GM12878 (cell line): ENCODE results near the gene MSX2. TPM values are rescaled to one million over a fixed set of nuclear protein-coding genes. Genes with fewer than 3 reads are reported as not detected.

Experiments used
- ATAC-seq: fragments of 200-7000 bp; cut with Tn5 transposase; 3 replicates; pipeline ENCODE4 v1.9.1; 2020; ENCODE audit warnings: mild to moderate bottlenecking, moderate library complexity
- BruUV-seq: library from RNA; stranded (reverse); fragments of 400-500 nt; replicated peaks from 2 replicates; lab custom pipeline; 2021; lab: Mats Ljungman, UMichigan
- CTCF ChIA-PET: fragments of 300-600 bp; sonication (Branson Sonifier 250); formaldehyde crosslinking; extraction: SDS; loops from one replicate; lab custom pipeline; 2021; ENCODE audit warnings: inconsistent platforms; lab: Yijun Ruan, JAX
- POLR2A ChIA-PET: fragments of 350-600 bp; formaldehyde crosslinking; extraction: SDS; loops from one replicate; lab custom pipeline; 2021; ENCODE audit warnings: inconsistent platforms; lab: Charles Lee
- RAD21 ChIA-PET: fragments of 300-600 bp; sonication (Branson Sonifier 250); formaldehyde crosslinking; loops from one replicate; lab custom pipeline; 2023; ENCODE audit warnings: antibody characterized with exemption; ENCODE audit not compliant: unreplicated experiment; lab: Charles Lee
- SMC1A ChIA-PET: fragments of 300-600 bp; sonication (Branson Sonifier 250); formaldehyde crosslinking; loops from one replicate; lab custom pipeline; 2023; ENCODE audit not compliant: unreplicated experiment, uncharacterized antibody; lab: Charles Lee
- DNase-seq: peaks from one replicate; pipeline ENCODE4 v3.0.0-alpha.2; 2011; ENCODE audit warnings: low read depth, low spot score
- FAIRE-seq: peaks from 3 replicates; lab custom pipeline; 2011; peaks lifted over from hg19 to GRCh38; lab: Jason Lieb, UNC
- H2AFZ ChIP-seq: 2 replicates; pipeline ENCODE4 v1.6.0; 2011; ENCODE audit warnings: low read depth, low read length, control low read depth; ENCODE audit not compliant: control insufficient read depth
- H3K27ac ChIP-seq: 2 replicates; pipeline ENCODE4 v1.5.1; 2011; ENCODE audit warnings: control low read depth; ENCODE audit not compliant: control insufficient read depth, insufficient read depth
- H3K27me3 ChIP-seq, 2 experiments: replicated peaks in 1 of 2; 2 replicates each; pipeline versions ENCODE4 v1.6.0 to v1.6.1; 2011; ENCODE audit warnings: low read length in 1 of 2; ENCODE audit not compliant: control insufficient read depth in 2 of 2, insufficient read depth in 2 of 2
- H3K36me3 ChIP-seq, 2 experiments: 2 replicates each; pipeline ENCODE4 v1.5.1; 2011; ENCODE audit warnings: low read length in 1 of 2; ENCODE audit not compliant: control insufficient read depth in 2 of 2, insufficient read depth in 2 of 2
- H3K4me1 ChIP-seq: 2 replicates; pipeline ENCODE4 v1.6.1; 2011; ENCODE audit warnings: mild to moderate bottlenecking, low read length, moderate library complexity, mixed read lengths; ENCODE audit not compliant: control insufficient read depth, insufficient read depth
- H3K4me2 ChIP-seq: 2 replicates; pipeline ENCODE4 v1.6.0; 2011; ENCODE audit warnings: control low read depth; ENCODE audit not compliant: control insufficient read depth, insufficient read depth
- H3K4me3 ChIP-seq: fragments of 200-600 bp; sonication (generic); 2 replicates; pipeline ENCODE4 v1.5.1; 2016
- H3K79me2 ChIP-seq: 2 replicates; pipeline ENCODE4 v1.6.0; 2011; ENCODE audit warnings: low read length; ENCODE audit not compliant: control insufficient read depth, insufficient read depth
- H3K9ac ChIP-seq: 2 replicates; pipeline ENCODE4 v1.8.0; 2011; ENCODE audit warnings: low read length, control low read depth, mixed read lengths; ENCODE audit not compliant: control insufficient read depth, insufficient read depth
- H3K9me3 ChIP-seq: replicated peaks from 3 replicates; pipeline ENCODE4 v1.5.1; 2011; ENCODE audit warnings: mild to moderate bottlenecking, low read length; ENCODE audit not compliant: control insufficient read depth, insufficient read depth
- H4K20me1 ChIP-seq: 2 replicates; pipeline ENCODE4 v1.6.0; 2011; ENCODE audit not compliant: control insufficient read depth, insufficient read depth
- ATF7 ChIP-seq: fragments of 450-650 bp; IDR thresholded peaks from 2 replicates; pipeline ENCODE4 v1.6.1; 2016; ENCODE audit warnings: low read depth, mild to moderate bottlenecking
- BCL11A ChIP-seq: IDR thresholded peaks from 2 replicates; pipeline ENCODE4 v1.6.1; 2011; ENCODE audit warnings: low read depth, low read length
- BMI1 ChIP-seq: fragments of 450-650 bp; IDR thresholded peaks from 2 replicates; pipeline ENCODE4 v1.6.1; 2016; ENCODE audit warnings: mild to moderate bottlenecking, moderate library complexity, borderline replicate concordance
- CBX3 ChIP-seq: fragments of 200-600 bp; sonication (generic); IDR thresholded peaks from 2 replicates; pipeline ENCODE4 v1.6.1; 2016; ENCODE audit warnings: low read depth, borderline replicate concordance
- CHD4 ChIP-seq: fragments of 200-600 bp; sonication (generic); IDR thresholded peaks from 2 replicates; pipeline ENCODE4 v1.6.1; 2016; ENCODE audit warnings: mild to moderate bottlenecking
- CTCF ChIP-seq, 3 experiments: IDR thresholded peaks in 2 of 3; conservative IDR thresholded peaks in 1 of 3; 2 replicates each; pipeline ENCODE4 v1.5.1; 2011; ENCODE audit warnings: low read depth in 3 of 3, low read length in 3 of 3, mild to moderate bottlenecking in 3 of 3, control low read depth in 2 of 3, moderate library complexity in 2 of 3, inconsistent platforms in 1 of 3, mixed read lengths in 1 of 3; ENCODE audit not compliant: control insufficient read depth in 2 of 3, insufficient read depth in 1 of 3; ENCODE audit errors: extremely low read depth in 1 of 3
- ESRRA ChIP-seq: IDR thresholded peaks from 2 replicates; pipeline ENCODE4 v1.6.1; 2012; ENCODE audit warnings: mild to moderate bottlenecking, low read length, improper control_type of control experiment
- JUNB ChIP-seq: IDR thresholded peaks from 2 replicates; pipeline ENCODE4 v1.6.1; 2016; ENCODE audit warnings: antibody characterized with exemption, mild to moderate bottlenecking
- MEF2B ChIP-seq: fragments of 450-650 bp; IDR thresholded peaks from 2 replicates; pipeline ENCODE4 v1.6.1; 2018; ENCODE audit warnings: mild to moderate bottlenecking, moderate library complexity; ENCODE audit not compliant: partially characterized antibody, poor library complexity, severe bottlenecking
- MLLT1 ChIP-seq: fragments of 450-650 bp; IDR thresholded peaks from 2 replicates; pipeline ENCODE4 v1.6.1; 2016; ENCODE audit warnings: mild to moderate bottlenecking
- RB1 ChIP-seq: fragments of 450-650 bp; formaldehyde crosslinking; IDR thresholded peaks from 2 replicates; pipeline ENCODE4 v1.6.1; 2017; ENCODE audit warnings: mild to moderate bottlenecking, borderline replicate concordance
- RCOR1 ChIP-seq: conservative IDR thresholded peaks from 2 replicates; pipeline ENCODE4 v1.6.1; 2012; ENCODE audit warnings: low read depth, low read length, improper control_type of control experiment
- RELB ChIP-seq: fragments of 450-650 bp; IDR thresholded peaks from 2 replicates; pipeline ENCODE4 v1.6.1; 2017; ENCODE audit warnings: low read depth, mild to moderate bottlenecking, moderate library complexity
- SMARCA5 ChIP-seq: fragments of 450-650 bp; IDR thresholded peaks from 2 replicates; pipeline ENCODE4 v1.6.1; 2017; ENCODE audit warnings: mild to moderate bottlenecking
- SREBF2 ChIP-seq: IDR thresholded peaks from 2 replicates; pipeline ENCODE4 v1.6.1; 2012; ENCODE audit warnings: mild to moderate bottlenecking, low read length
- WGBS: methylation state at CpG from one replicate; pipeline ENCODE4 v1.1.6; 2016; ENCODE audit warnings: low lambda C conversion rate; ENCODE audit not compliant: insufficient replicate concordance, insufficient coverage; ENCODE audit errors: missing lambda C conversion rate; 5-methylcytosine and 5-hydroxymethylcytosine counted together
- in situ Hi-C: fragments of 300-500 bp; cut with MboI; formaldehyde crosslinking; loops from 9 replicates; pipeline ENCODE4 v1.14.3; 2018; ENCODE audit warnings: mixed read lengths
- intact Hi-C: fragments of 100-400 bp; cut with micrococcal nuclease; formaldehyde crosslinking; loops from one replicate; pipeline ENCODE4 v1.14.2; 2022; ENCODE audit not compliant: unreplicated experiment
- polyA plus RNA-seq, 11 experiments: library from polyadenylated mRNA; depleted of rRNA in 4 of 11; unstranded in 6 of 11; stranded (reverse) in 5 of 11; fragments of >200 nt; fragmentation: Nextera tagmentation in 4 of 11; fragmentation: Illumina TruSeq in 1 of 11; extraction: Ambion mirVana in 4 of 11; extraction: Trizol in 1 of 11; gene quantifications; 1 replicate in 1 of 11; 2 replicates in 10 of 11; pipeline versions ENCODE4 v1.2.1 to v1.2.3, GENCODE V29; 2011 to 2016; ENCODE audit warnings: inconsistent platforms in 2 of 11, missing spikeins in 2 of 11, low read depth in 1 of 11
- total RNA-seq, 4 experiments: library from RNA; depleted of rRNA in 3 of 4; stranded (reverse); fragments of >200 nt in 3 of 4; fragmentation: Illumina TruSeq in 1 of 4; extraction: Trizol in 1 of 4; gene quantifications; 2 replicates each; pipeline versions ENCODE4 v1.2.1 to v1.2.3, GENCODE V29; 2013 to 2021
- TF ChIP-seq, protein P1 (sequence below): IDR thresholded peaks from 2 replicates; pipeline ENCODE4 v1.6.1; 2011; ENCODE audit warnings: low read depth, mild to moderate bottlenecking, low read length, moderate library complexity, borderline replicate concordance; ENCODE audit errors: extremely low read depth
- TF ChIP-seq, protein P2 (sequence below): fragments of 450-650 bp; IDR thresholded peaks from 2 replicates; pipeline ENCODE4 v1.6.1; 2017; ENCODE audit warnings: borderline replicate concordance
- TF ChIP-seq, protein P3 (sequence below): fragments of 150-350 bp; IDR thresholded peaks from 2 replicates; pipeline ENCODE4 v1.6.1; 2014; ENCODE audit warnings: mild to moderate bottlenecking, low read depth, low read length

The MSX2 gene
- total and polyA plus RNA-seq, 10 of the 15 experiments (the other 5 are each of a cell fraction or from before 2014, with no cell fraction given): not detected

GRCh38 chr5:174707671-174708070 lies 16.7 kb upstream of the MSX2 start:
- intact Hi-C loops: no loop called here
- BruUV-seq: no TSS peak
- TF ChIP-seq SREBF2 (no peak), BMI1 (no peak), CTCF (IDR thresholded peaks at IDR 0.05 in 2 of 3, conservative IDR thresholded peaks at IDR 0.05 in 1 of 3; ENCODE audit: control insufficient read depth in 2 of 3, extremely low read depth in 1 of 3, insufficient read depth in 1 of 3, low read depth in 3 of 3, low read length in 3 of 3) (no peak), CHD4 (no peak), ATF7 (no peak), RCOR1 (no peak), JUNB (no peak), MLLT1 (no peak), CBX3 (no peak), SMARCA5 (no peak), RB1 (no peak), ESRRA (no peak), BCL11A (no peak), RELB (no peak), MEF2B (no peak)
- TF ChIP-seq, protein P1, sequence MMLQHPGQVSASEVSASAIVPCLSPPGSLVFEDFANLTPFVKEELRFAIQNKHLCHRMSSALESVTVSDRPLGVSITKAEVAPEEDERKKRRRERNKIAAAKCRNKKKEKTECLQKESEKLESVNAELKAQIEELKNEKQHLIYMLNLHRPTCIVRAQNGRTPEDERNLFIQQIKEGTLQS: no peak
- TF ChIP-seq, protein P2, sequence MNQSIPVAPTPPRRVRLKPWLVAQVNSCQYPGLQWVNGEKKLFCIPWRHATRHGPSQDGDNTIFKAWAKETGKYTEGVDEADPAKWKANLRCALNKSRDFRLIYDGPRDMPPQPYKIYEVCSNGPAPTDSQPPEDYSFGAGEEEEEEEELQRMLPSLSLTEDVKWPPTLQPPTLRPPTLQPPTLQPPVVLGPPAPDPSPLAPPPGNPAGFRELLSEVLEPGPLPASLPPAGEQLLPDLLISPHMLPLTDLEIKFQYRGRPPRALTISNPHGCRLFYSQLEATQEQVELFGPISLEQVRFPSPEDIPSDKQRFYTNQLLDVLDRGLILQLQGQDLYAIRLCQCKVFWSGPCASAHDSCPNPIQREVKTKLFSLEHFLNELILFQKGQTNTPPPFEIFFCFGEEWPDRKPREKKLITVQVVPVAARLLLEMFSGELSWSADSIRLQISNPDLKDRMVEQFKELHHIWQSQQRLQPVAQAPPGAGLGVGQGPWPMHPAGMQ: no peak
- TF ChIP-seq, protein P3, sequence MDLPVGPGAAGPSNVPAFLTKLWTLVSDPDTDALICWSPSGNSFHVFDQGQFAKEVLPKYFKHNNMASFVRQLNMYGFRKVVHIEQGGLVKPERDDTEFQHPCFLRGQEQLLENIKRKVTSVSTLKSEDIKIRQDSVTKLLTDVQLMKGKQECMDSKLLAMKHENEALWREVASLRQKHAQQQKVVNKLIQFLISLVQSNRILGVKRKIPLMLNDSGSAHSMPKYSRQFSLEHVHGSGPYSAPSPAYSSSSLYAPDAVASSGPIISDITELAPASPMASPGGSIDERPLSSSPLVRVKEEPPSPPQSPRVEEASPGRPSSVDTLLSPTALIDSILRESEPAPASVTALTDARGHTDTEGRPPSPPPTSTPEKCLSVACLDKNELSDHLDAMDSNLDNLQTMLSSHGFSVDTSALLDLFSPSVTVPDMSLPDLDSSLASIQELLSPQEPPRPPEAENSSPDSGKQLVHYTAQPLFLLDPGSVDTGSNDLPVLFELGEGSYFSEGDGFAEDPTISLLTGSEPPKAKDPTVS: no peak

More at GRCh38 chr5:174707671-174708070, 16.7 kb upstream of the MSX2 start:
- H3K27ac ChIP-seq: no peak overlapping the region
- no peaks in the 10 kb centered on the region for H4K20me1 ChIP-seq
- ChIA-PET RAD21 (no interaction called here), POLR2A (no interaction called here), SMC1A (no interaction called here), CTCF (no interaction called here)
- WGBS: 56% methylated on average over 11 of the region's 11 CpGs
- no peaks in the 10 kb centered on the region for H3K4me1 ChIP-seq
- in situ Hi-C loops: no loop called here
- H3K36me3 ChIP-seq: no peaks in the 10 kb centered on the region
- H3K9me3 ChIP-seq: no peaks in the 10 kb centered on the region
- H3K9ac ChIP-seq: no peak overlapping the region
- FAIRE-seq (no peak), DNase-seq (no peak), ATAC-seq (no peak)
- no peak overlapping the region for H3K4me2 ChIP-seq
- H3K27me3 ChIP-seq: no peaks in the 10 kb centered on the region; a peak in 1 of 4 replicates
- H3K79me2 ChIP-seq: no peaks in the 10 kb centered on the region
- H3K4me3 ChIP-seq: no peak overlapping the region
- no peak overlapping the region for H2AFZ ChIP-seq
